ENCODE data around the gene KLF3. TPM values are rescaled to one million over a fixed set of nuclear protein-coding genes. Genes with fewer than 3 reads are reported as not detected.

Gene KLF3
- total RNA-seq, 2 experiments from 2014 or later: 203 to 204 TPM

- Histone ChIP-seq H3K27ac (ENCODE audit: low read depth in 1 of 2, low read length in 2 of 2) (peak overlapping the region; percentile 51 to 80), H3K9me3 (ENCODE audit: control insufficient read depth in 1 of 2, insufficient read depth in 1 of 2, low read length in 2 of 2) (no peaks in the 10 kb centered on the region), H3K27me3 (ENCODE audit: control insufficient read depth in 1 of 2, insufficient read depth in 2 of 2, low read length in 2 of 2) (no peaks in the 10 kb centered on the region), H3K36me3 (ENCODE audit: insufficient read depth, low read length) (peaks cover 4% of the 10 kb centered on the region), H3K4me3 (ENCODE audit: low read length) (peak overlapping the region; percentile 89), H3K4me1 (ENCODE audit: insufficient read depth, low read length) (peaks cover 41% of the 10 kb centered on the region)
- no peak for TF ChIP-seq CTCF (IDR thresholded peaks at IDR 0.05)
- ChIA-PET CTCF (interaction anchor here (0.8 to 2.1 kb wide), 5 partner anchors 9 to 486 kb away, joined by 3 to 17 read pairs (median 5); no protein-coding TSS in a partner anchor), POLR2A (interaction anchor here (0.5 to 5.3 kb wide), 9 partner anchors 10 to 355 kb away, joined by 3 to 64 read pairs (median 9); no protein-coding TSS in a partner anchor)
- Mint-ChIP-seq H3K36me3 (ENCODE audit: low read depth) (peaks cover 27% of the 10 kb centered on the region), H3K9me3 (no peaks in the 10 kb centered on the region), H3K27me3 (no peaks in the 10 kb centered on the region), H3K4me1 (ENCODE audit: low read depth) (peaks cover 65% of the 10 kb centered on the region), H3K4me3 (peak overlapping the region; percentile 99), H3K27ac (peak overlapping the region; percentile 91)
- intact Hi-C loops (cut with DNase I, micrococcal nuclease): loop anchor here (2.0 to 10.0 kb wide), 5 partner anchors 58 to 981 kb away; partner anchors contain the start of genes RELL1 (in 1 of the 2) and WDR19 (in 1 of the 2)
- DNase-seq (peak in 1 of 14 experiments; percentile 38), ATAC-seq (ENCODE audit: poor library complexity) (no peak)
Observed at GRCh38 chr4:38665551-38666411, 1.8 kb downstream of the KLF3 start.

DNA sequence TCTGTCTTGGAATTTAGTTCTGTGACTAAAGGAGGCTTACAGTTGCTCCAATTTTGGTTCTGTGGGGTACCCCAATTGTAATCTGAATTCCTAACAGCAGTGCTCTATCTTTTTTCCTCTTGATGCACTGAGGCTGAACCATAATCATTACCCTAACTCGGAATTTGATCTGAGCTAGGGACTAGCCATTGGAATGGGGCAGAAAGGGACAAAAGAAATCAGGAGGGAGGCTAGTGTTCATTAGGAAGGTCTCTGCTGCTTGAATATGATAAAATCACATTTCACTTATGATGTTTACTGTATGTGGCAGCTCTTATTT is 2.7 kb downstream of the KLF3 start:
- ChIA-PET CTCF (interaction anchor here (1.0 to 2.1 kb wide), 6 partner anchors 8 to 487 kb away, joined by 3 to 17 read pairs (median 4); no protein-coding TSS in a partner anchor), POLR2A (interaction anchor here (0.5 to 5.3 kb wide), 10 partner anchors 9 to 348 kb away, joined by 3 to 64 read pairs (median 8); no protein-coding TSS in a partner anchor)
- peaks cover 32% of the 10 kb centered on the region for H3K36me3 Mint-ChIP-seq (ENCODE audit: low read depth)
- peaks cover 44% of the 10 kb centered on the region for H3K4me1 ChIP-seq (ENCODE audit: insufficient read depth, low read length)
- H3K4me1 Mint-ChIP-seq (ENCODE audit: low read depth): peaks cover 65% of the 10 kb centered on the region
- no peak for TF ChIP-seq CTCF (IDR thresholded peaks at IDR 0.05)
- no peaks in the 10 kb centered on the region for H3K27me3 Mint-ChIP-seq
- H3K27ac ChIP-seq (ENCODE audit: low read depth in 1 of 2, low read length in 2 of 2): peak overlapping the region; percentile 68 to 80
- peak overlapping the region; percentile 89 for H3K4me3 ChIP-seq (ENCODE audit: low read length)
- intact Hi-C loops (cut with DNase I, micrococcal nuclease): loop anchor here (1.0 to 10.0 kb wide), 5 partner anchors 11 to 982 kb away; partner anchors contain the start of genes RELL1 (in 1 of the 2) and WDR19 (in 1 of the 2)
- no peaks in the 10 kb centered on the region for H3K9me3 ChIP-seq (ENCODE audit: control insufficient read depth in 1 of 2, insufficient read depth in 1 of 2, low read length in 2 of 2)
- no peaks in the 10 kb centered on the region for H3K9me3 Mint-ChIP-seq
- H3K27ac Mint-ChIP-seq: peak overlapping the region; percentile 91
- ATAC-seq (ENCODE audit: poor library complexity) (no peak), DNase-seq (no peak)
- H3K27me3 ChIP-seq (ENCODE audit: control insufficient read depth in 1 of 2, insufficient read depth in 2 of 2, low read length in 2 of 2): no peaks in the 10 kb centered on the region
- H3K36me3 ChIP-seq (ENCODE audit: insufficient read depth, low read length): peaks cover 10% of the 10 kb centered on the region
- H3K4me3 Mint-ChIP-seq: peak overlapping the region; percentile 99

DNA sequence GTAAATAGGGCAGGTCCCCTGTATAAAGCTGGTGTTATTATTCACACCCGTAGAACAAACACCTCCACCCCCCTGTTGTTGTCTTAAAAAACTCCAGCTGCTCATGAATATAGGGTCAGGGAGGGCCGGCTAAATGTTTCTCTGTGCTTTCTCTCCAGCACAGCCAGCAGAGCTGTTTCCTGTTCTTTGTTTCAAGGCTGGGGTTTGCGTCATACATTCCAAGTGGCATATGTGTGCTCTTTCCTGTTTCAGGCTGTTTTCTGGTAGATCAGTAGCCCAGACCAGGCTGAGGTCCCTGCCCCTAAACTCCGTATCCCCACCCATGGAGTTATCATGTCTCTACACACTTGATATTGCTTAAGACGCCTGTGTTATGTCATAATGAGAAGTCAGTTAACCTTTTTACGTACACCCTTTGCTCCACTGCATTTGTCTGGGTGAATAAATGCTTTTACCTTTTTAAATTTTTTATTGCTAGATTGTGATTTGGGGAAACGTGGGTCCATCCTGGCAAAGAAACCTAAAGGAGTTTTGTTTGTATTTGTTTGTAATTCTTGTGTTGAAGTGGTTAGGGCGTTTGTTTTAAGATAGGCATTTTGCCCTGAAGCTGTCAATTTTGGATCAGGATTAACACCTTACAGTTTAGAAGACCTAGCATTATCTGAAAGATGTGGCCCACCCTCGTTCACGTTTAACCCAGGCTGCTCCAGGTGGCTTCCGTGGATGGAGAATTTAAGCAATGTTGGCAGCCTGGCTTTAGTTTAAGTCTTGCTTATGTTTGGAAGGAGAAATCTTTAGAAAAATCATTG is 3.3 kb downstream of the KLF3 start:
- H3K27ac Mint-ChIP-seq: peak overlapping the region; percentile 91

More for the DNA sequence above, 3.3 kb downstream of the KLF3 start:
- Mint-ChIP-seq H3K36me3 (ENCODE audit: low read depth) (peaks cover 32% of the 10 kb centered on the region), H3K4me3 (peak overlapping the region; percentile 99), H3K4me1 (ENCODE audit: low read depth) (peaks cover 65% of the 10 kb centered on the region), H3K9me3 (no peaks in the 10 kb centered on the region), H3K27me3 (no peaks in the 10 kb centered on the region)
- Histone ChIP-seq H3K4me3 (ENCODE audit: low read length) (peak overlapping the region; percentile 89), H3K9me3 (ENCODE audit: control insufficient read depth in 1 of 2, insufficient read depth in 1 of 2, low read length in 2 of 2) (no peaks in the 10 kb centered on the region), H3K27me3 (ENCODE audit: control insufficient read depth in 1 of 2, insufficient read depth in 2 of 2, low read length in 2 of 2) (no peaks in the 10 kb centered on the region), H3K27ac (ENCODE audit: low read depth in 1 of 2, low read length in 2 of 2) (peak overlapping the region; percentile 68 to 80), H3K4me1 (ENCODE audit: insufficient read depth, low read length) (peaks cover 44% of the 10 kb centered on the region), H3K36me3 (ENCODE audit: insufficient read depth, low read length) (peaks cover 10% of the 10 kb centered on the region)
- peak; percentile 27 to 92 (median 57) for DNase-seq
- peak; percentile 66 for ATAC-seq (ENCODE audit: poor library complexity)
- POLR2A ChIA-PET: interaction anchor here (0.6 to 5.3 kb wide), 12 partner anchors 8 to 1055 kb away, joined by 3 to 64 read pairs (median 6); no protein-coding TSS in a partner anchor
- intact Hi-C loops (cut with DNase I, micrococcal nuclease): loop anchor here (1.0 to 10.0 kb wide), 5 partner anchors 12 to 982 kb away; partner anchors contain the start of genes RELL1 (in 1 of the 2) and WDR19 (in 1 of the 2)
- CTCF ChIA-PET: interaction anchor here (1.0 to 2.1 kb wide), 6 partner anchors 8 to 488 kb away, joined by 3 to 17 read pairs (median 4); no protein-coding TSS in a partner anchor
- TF ChIP-seq CTCF (IDR thresholded peaks at IDR 0.05): no peak

Measured in CD4-positive, alpha-beta T cell (primary cell).